ENCODE results near the gene SLC13A4.
"Not testable (repeated sequence)": the region's sequence is repeated elsewhere in the genome, so short reads cannot be mapped to it uniquely, and the experiment has no call there.

Gene SLC13A4

GRCh38 chr7:135704698-135705097 is 23.3 kb downstream of the SLC13A4 start:
- no peaks in the 10 kb centered on the region for H3K27me3 Mint-ChIP-seq
- no peak overlapping the region for H3K4me3 Mint-ChIP-seq
- DNase-seq (no peak), ATAC-seq (no peak)
- no peaks in the 10 kb centered on the region for H3K36me3 Mint-ChIP-seq (ENCODE audit: low read depth)
- H3K9me3 Mint-ChIP-seq, result no peaks in the 10 kb centered on the region
- H3K4me1 Mint-ChIP-seq, result no peaks in the 10 kb centered on the region
- no peak overlapping the region for H3K27ac Mint-ChIP-seq

DNA sequence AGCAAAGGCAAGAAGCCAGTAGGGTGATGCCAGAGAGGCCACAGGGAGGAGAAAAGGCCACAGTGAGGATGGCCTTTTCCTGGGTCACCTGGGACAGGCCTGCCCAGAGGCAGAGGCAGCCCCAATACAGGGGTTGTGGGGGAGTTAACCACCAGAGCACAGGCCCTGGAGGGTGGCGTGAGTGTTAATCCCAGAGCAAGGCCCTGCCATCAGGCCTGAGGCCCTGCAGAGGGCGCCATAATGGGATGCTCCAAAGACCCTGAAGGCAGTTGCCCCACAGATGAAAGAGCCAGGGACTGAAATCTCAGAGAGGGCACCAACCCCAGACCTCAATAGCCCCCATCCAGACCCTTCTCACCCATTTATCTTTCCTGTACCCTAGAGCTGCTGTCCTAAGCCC is 23.9 kb downstream of the SLC13A4 start:
- DNase-seq (peak; percentile 18), ATAC-seq (no peak)
- Mint-ChIP-seq H3K27ac (no peak overlapping the region), H3K9me3 (no peaks in the 10 kb centered on the region), H3K27me3 (no peaks in the 10 kb centered on the region), H3K4me1 (no peaks in the 10 kb centered on the region), H3K36me3 (ENCODE audit: low read depth) (no peaks in the 10 kb centered on the region), H3K4me3 (no peak overlapping the region)

- no peak overlapping the region for H3K4me3 Mint-ChIP-seq
- no peaks in the 10 kb centered on the region for H3K27me3 Mint-ChIP-seq
- peaks cover under 1% of the 10 kb centered on the region for H3K36me3 Mint-ChIP-seq (ENCODE audit: low read depth)
- ATAC-seq (no peak), DNase-seq (no peak)
- no peak overlapping the region for H3K27ac Mint-ChIP-seq
- no peaks in the 10 kb centered on the region for H3K4me1 Mint-ChIP-seq
- no peaks in the 10 kb centered on the region for H3K9me3 Mint-ChIP-seq
Measured at GRCh38 chr7:135697276-135698049, 30.5 kb downstream of the SLC13A4 start.

- DNase-seq (no peak), ATAC-seq (no peak)
- Mint-ChIP-seq H3K27ac (no peak overlapping the region), H3K4me1 (no peaks in the 10 kb centered on the region), H3K27me3 (no peaks in the 10 kb centered on the region), H3K9me3 (no peaks in the 10 kb centered on the region), H3K4me3 (no peak overlapping the region), H3K36me3 (ENCODE audit: low read depth) (peaks cover 8% of the 10 kb centered on the region)
Measured at GRCh38 chr7:135693558-135693957, 34.4 kb downstream of the SLC13A4 start.

DNA sequence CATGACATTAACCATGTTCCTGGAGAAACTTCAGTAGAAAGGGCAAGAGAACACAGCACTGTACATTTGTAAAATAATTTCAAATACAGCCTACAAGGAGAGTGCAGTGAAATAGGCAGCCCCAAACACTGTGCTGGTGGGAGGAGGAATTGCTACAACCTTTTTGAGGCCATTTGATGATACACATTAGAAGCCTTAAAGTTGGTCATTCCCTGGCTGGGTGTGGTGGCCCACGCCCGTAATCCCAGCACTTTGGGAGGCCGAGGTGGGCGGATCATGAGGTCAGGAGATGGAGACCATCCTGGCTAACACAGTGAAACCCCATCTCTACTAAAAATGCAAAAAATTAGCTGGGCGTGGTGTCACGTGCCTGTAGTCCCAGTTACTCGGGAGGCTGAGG is 35.4 kb downstream of the SLC13A4 start:
- H3K27me3 Mint-ChIP-seq; H3K4me3 Mint-ChIP-seq; ATAC-seq; H3K27ac Mint-ChIP-seq; H3K9me3 Mint-ChIP-seq; H3K36me3 Mint-ChIP-seq (ENCODE audit: low read depth); H3K4me1 Mint-ChIP-seq; DNase-seq: not testable (repeated sequence)

DNA sequence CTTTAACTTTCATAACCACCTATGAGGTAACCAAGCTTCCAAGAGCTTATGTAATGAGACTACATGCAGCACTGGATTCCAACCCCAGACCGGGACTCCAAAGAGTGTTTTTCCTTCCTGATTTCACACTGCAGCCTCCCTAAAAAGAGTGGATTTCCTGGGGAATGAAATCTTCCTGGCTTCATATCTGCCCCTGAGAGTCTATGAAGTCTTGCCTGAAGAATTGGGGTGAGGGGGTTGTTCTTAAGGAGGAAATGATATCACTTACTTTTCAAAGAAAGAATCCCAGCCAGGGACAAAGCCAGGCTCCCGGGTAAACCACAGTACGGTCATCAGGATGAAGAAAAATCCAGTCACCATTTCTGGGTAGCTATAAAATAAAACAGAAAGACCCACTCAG is 35.9 kb downstream of the SLC13A4 start:
- no peak for DNase-seq
- H3K9me3 Mint-ChIP-seq, result no peaks in the 10 kb centered on the region
- no peak overlapping the region for H3K27ac Mint-ChIP-seq
- no peak for ATAC-seq
- H3K4me3 Mint-ChIP-seq, result no peak overlapping the region
- peaks cover 8% of the 10 kb centered on the region for H3K36me3 Mint-ChIP-seq (ENCODE audit: low read depth)
- H3K4me1 Mint-ChIP-seq, result no peaks in the 10 kb centered on the region
- no peaks in the 10 kb centered on the region for H3K27me3 Mint-ChIP-seq

DNA sequence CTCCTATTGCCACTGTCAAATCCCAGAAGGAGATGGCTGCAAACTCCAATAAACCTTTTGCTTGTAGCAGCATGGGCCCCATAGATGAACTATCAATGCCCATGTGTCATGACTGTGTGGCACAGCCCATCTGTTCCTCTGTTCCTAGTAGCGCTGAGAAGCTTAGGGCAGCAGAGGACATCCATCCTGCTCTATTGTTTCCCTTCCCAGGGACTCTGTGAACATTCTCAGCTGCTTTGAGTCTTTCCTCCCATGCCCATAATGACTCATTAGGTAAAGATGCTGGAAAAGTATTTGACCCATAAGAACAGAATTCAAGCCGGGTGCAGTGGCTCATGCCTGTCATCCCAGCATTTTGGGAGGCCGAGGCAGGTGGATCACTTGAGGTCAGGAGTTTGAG is 37.4 kb downstream of the SLC13A4 start:
- ATAC-seq (no peak), DNase-seq (no peak)
- H3K9me3 Mint-ChIP-seq, result no peaks in the 10 kb centered on the region
- peaks cover 8% of the 10 kb centered on the region for H3K36me3 Mint-ChIP-seq (ENCODE audit: low read depth)
- H3K4me1 Mint-ChIP-seq, result no peaks in the 10 kb centered on the region
- H3K27ac Mint-ChIP-seq, result no peak overlapping the region
- H3K27me3 Mint-ChIP-seq, result no peaks in the 10 kb centered on the region
- no peak overlapping the region for H3K4me3 Mint-ChIP-seq

DNA sequence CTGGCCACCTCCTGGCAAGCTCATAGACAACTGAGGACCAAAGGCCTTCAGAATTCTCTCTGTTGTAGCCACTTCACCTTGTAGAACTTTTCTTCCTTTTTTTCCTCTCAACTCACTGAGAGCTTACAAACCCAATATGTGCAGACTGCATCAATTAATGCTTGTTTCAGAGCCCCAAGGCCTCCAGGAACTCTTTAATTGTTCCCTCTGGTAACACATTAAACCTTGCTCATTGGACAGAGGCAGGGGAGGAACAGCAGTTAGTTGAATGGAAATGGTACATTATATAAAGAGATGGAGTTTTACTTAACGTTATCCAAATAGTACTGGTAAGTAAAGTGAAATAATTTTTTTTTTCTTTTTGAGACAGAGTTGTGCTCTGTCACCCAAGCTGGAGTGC is 40.5 kb downstream of the SLC13A4 start:
- ATAC-seq, result no peak
- Mint-ChIP-seq H3K9me3 (no peaks in the 10 kb centered on the region), H3K36me3 (ENCODE audit: low read depth) (peaks cover 8% of the 10 kb centered on the region), H3K27ac (no peak overlapping the region), H3K27me3 (no peaks in the 10 kb centered on the region), H3K4me3 (no peak overlapping the region), H3K4me1 (no peaks in the 10 kb centered on the region)
- no peak for DNase-seq

DNA sequence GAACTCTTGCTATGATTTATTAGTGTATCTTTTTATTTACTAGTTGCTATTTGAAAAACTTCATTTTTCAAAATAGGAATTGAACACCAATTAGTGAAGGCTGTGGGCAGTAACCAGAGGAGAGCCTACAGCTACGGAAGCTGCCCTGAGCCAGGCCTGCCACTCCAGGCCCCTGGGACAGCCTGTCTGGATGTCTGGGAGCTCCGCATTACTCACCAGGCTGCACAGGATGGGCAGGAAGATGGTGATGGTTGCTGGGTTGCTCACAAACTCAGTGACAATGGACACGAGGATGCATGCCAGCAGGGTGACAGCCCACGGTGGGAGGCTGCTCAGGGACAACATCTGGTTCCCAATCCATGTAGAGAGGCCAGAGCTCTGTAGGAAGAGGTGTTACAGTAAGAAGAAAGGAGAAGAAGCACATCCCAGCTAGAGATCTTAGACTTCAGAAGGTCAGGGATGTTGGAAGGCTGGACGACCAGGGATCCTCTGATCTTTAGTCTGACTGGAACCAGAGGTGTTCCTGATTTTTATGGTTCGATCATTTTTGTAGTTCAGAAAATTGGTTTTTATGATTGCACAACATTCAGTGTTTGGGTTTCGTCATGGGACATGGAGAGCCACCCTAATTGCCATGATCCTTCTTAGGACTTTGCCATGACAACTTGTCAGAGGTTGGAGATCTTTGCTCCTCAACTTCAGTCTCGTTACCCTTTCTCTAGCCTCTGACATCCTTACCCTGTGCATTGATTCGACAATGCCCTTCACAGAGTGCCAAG is 42.5 kb downstream of the SLC13A4 start:
- Mint-ChIP-seq H3K4me1 (peaks cover 2% of the 10 kb centered on the region), H3K36me3 (ENCODE audit: low read depth) (peaks cover 5% of the 10 kb centered on the region), H3K4me3 (no peak overlapping the region), H3K27me3 (no peaks in the 10 kb centered on the region), H3K9me3 (no peaks in the 10 kb centered on the region), H3K27ac (no peak overlapping the region)
- DNase-seq (no peak), ATAC-seq (no peak)

- H3K27me3 Mint-ChIP-seq, result no peaks in the 10 kb centered on the region
Measured at GRCh38 chr7:135684699-135685098, 43.3 kb downstream of the SLC13A4 start.

GRCh38 chr7:135684136-135684535 is 43.9 kb downstream of the SLC13A4 start:
- Mint-ChIP-seq H3K4me1 (peaks cover 4% of the 10 kb centered on the region), H3K27me3 (no peaks in the 10 kb centered on the region), H3K36me3 (ENCODE audit: low read depth) (peaks cover 2% of the 10 kb centered on the region), H3K27ac (no peak overlapping the region), H3K4me3 (no peak overlapping the region), H3K9me3 (no peaks in the 10 kb centered on the region)
- no peak for DNase-seq
- no peak for ATAC-seq

More at GRCh38 chr7:135684699-135685098, 43.3 kb downstream of the SLC13A4 start:
- no peaks in the 10 kb centered on the region for H3K9me3 Mint-ChIP-seq
- peaks cover 4% of the 10 kb centered on the region for H3K4me1 Mint-ChIP-seq
- peaks cover 2% of the 10 kb centered on the region for H3K36me3 Mint-ChIP-seq (ENCODE audit: low read depth)
- DNase-seq (no peak), ATAC-seq (no peak)
- no peak overlapping the region for H3K27ac Mint-ChIP-seq
- no peak overlapping the region for H3K4me3 Mint-ChIP-seq

GRCh38 chr7:135683609-135684008 is 44.4 kb downstream of the SLC13A4 start:
- ATAC-seq, result no peak
- Mint-ChIP-seq H3K4me3 (no peak overlapping the region), H3K27ac (no peak overlapping the region), H3K4me1 (peaks cover 4% of the 10 kb centered on the region), H3K27me3 (no peaks in the 10 kb centered on the region), H3K9me3 (no peaks in the 10 kb centered on the region), H3K36me3 (ENCODE audit: low read depth) (peaks cover 2% of the 10 kb centered on the region)
- DNase-seq, result no peak

GRCh38 chr7:135682191-135682590 is 45.8 kb downstream of the SLC13A4 start:
- Mint-ChIP-seq H3K36me3 (ENCODE audit: low read depth) (peaks cover 4% of the 10 kb centered on the region), H3K27me3 (no peaks in the 10 kb centered on the region), H3K27ac (no peak overlapping the region), H3K9me3 (no peaks in the 10 kb centered on the region), H3K4me3 (no peak overlapping the region), H3K4me1 (peaks cover 4% of the 10 kb centered on the region)
- DNase-seq, result no peak
- no peak for ATAC-seq

DNA sequence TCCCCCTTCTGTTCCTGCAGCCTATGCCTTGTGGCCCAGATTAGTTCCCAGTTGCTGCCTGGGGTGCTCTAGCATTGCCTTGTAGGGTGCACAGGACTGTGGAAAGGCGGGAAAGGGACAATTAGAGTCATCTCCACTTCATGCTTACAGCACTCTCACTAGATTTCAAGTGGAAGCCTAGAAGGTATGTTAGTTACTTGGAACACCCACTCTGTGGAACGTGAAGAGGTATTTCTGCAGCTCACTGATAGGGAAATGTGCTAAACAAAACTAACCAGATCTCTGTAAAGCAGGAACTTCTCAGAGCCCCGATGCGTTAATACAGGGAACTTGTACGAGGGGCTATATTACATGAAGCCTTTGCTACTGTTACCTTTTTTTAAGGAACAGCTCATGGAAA is 46.2 kb downstream of the SLC13A4 start:
- peaks cover 4% of the 10 kb centered on the region for H3K4me1 Mint-ChIP-seq
- no peak overlapping the region for H3K4me3 Mint-ChIP-seq
- DNase-seq (no peak), ATAC-seq (no peak)
- H3K27ac Mint-ChIP-seq, result no peak overlapping the region
- H3K36me3 Mint-ChIP-seq (ENCODE audit: low read depth), result peaks cover 4% of the 10 kb centered on the region
- H3K9me3 Mint-ChIP-seq, result no peaks in the 10 kb centered on the region
- no peaks in the 10 kb centered on the region for H3K27me3 Mint-ChIP-seq

Data from activated naive CD8-positive, alpha-beta T cell treated with anti-CD3 and anti-CD28 coated beads, Interleukin-2, amount 50 U/mL, for 24 hours (primary cell).